NCI-H226 (cell line): ENCODE results near the gene SH2D4B.
A peak's percentile ranks its signal among the peaks of the same experiment; 100 is the strongest.

ENCODE experiments used
- DNase-seq: peaks from one replicate; pipeline ENCODE4 v3.0.0-alpha.2; 2015

SH2D4B gene

GRCh38 chr10:80598084-80598798 is 60.5 kb downstream of the SH2D4B start:
- no peak for DNase-seq

GRCh38 chr10:80598951-80599350 is 61.2 kb downstream of the SH2D4B start:
- no peak for DNase-seq

GRCh38 chr10:80599424-80599847 is 61.7 kb downstream of the SH2D4B start:
- peak; percentile 37 for DNase-seq

GRCh38 chr10:80600256-80600655 is 62.6 kb downstream of the SH2D4B start:
- no peak for DNase-seq

- DNase-seq, result no peak
These were observed 65.2 kb downstream of the SH2D4B start for GRCh38 chr10:80602881-80603280.

GRCh38 chr10:80603516-80603915 is 65.8 kb downstream of the SH2D4B start:
- DNase-seq, result no peak

- no peak for DNase-seq
These were observed 71.0 kb downstream of the SH2D4B start for GRCh38 chr10:80608706-80609105.

GRCh38 chr10:80609331-80609730 is 71.6 kb downstream of the SH2D4B start:
- DNase-seq, result no peak

- DNase-seq, result no peak
These were observed 73.9 kb downstream of the SH2D4B start for GRCh38 chr10:80611481-80612185.

- DNase-seq, result no peak
These were observed 74.6 kb downstream of the SH2D4B start for GRCh38 chr10:80612261-80612660.

- DNase-seq, result no peak
These were observed 75.9 kb downstream of the SH2D4B start for GRCh38 chr10:80613466-80614170.

- no peak for DNase-seq
These were observed 77.1 kb downstream of the SH2D4B start for GRCh38 chr10:80614576-80615416.

- DNase-seq, result no peak
These were observed 80.1 kb downstream of the SH2D4B start for GRCh38 chr10:80617807-80618206.

- DNase-seq, result no peak
These were observed 81.3 kb downstream of the SH2D4B start for GRCh38 chr10:80619036-80619435.

GRCh38 chr10:80622153-80622552 is 84.5 kb downstream of the SH2D4B start:
- DNase-seq, result no peak

- no peak for DNase-seq
These were observed 92.6 kb downstream of the SH2D4B start for GRCh38 chr10:80630324-80630723.

GRCh38 chr10:80632742-80633141 is 95.0 kb downstream of the SH2D4B start:
- no peak for DNase-seq

- no peak for DNase-seq
These were observed 95.7 kb downstream of the SH2D4B start for GRCh38 chr10:80633383-80633860.

- no peak for DNase-seq
These were observed 96.2 kb downstream of the SH2D4B start for GRCh38 chr10:80633910-80634309.

- DNase-seq, result no peak
These were observed 105.0 kb downstream of the SH2D4B start for GRCh38 chr10:80642661-80643060.

GRCh38 chr10:80646366-80646765 is 108.7 kb downstream of the SH2D4B start:
- no peak for DNase-seq

GRCh38 chr10:80647173-80647833 is 109.6 kb downstream of the SH2D4B start:
- no peak for DNase-seq
